GM21786 (cell line): ENCODE results near the gene NXF2B.
"Not testable (repeated sequence)": the region's sequence is repeated elsewhere in the genome, so short reads cannot be mapped to it uniquely, and the experiment has no call there.

ENCODE experiments used
- ATAC-seq: cut with Tn5 transposase; IDR thresholded peaks from one replicate; pipeline ENCODE4 v1.9.1; 2021; ENCODE audit not compliant: unreplicated experiment

NXF2B gene, protein sequence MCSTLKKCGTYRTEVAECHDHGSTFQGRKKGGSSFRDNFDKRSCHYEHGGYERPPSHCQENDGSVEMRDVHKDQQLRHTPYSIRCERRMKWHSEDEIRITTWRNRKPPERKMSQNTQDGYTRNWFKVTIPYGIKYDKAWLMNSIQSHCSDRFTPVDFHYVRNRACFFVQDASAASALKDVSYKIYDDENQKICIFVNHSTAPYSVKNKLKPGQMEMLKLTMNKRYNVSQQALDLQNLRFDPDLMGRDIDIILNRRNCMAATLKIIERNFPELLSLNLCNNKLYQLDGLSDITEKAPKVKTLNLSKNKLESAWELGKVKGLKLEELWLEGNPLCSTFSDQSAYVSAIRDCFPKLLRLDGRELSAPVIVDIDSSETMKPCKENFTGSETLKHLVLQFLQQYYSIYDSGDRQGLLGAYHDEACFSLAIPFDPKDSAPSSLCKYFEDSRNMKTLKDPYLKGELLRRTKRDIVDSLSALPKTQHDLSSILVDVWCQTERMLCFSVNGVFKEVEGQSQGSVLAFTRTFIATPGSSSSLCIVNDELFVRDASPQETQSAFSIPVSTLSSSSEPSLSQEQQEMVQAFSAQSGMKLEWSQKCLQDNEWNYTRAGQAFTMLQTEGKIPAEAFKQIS

DNA sequence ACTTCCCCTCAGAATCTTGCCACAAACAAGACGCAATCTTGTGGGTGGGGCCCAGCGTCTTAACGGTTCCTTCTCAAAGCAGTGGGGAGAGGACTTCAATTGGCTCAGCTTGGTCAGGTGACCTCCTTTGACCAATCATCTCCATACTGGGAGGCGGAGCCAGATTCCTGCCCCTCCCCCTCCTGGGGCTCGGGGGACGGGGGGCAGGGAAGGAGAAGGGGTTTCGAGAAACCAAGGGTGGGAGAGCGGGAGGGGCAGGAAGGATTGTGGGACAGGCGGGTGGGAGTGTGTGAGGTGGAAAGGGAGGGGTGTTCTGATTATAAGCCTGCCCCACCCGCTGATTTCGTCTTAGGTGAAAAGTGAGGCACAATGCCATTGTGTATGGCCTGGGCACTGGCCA lies at the start of gene NXF2B:
TSS of gene NXF2B (minus strand) at position 101 of the 400 bp plus-strand sequence. CDS start 59,972 bp downstream, outside the sequence.
- not testable (repeated sequence) for ATAC-seq

DNA sequence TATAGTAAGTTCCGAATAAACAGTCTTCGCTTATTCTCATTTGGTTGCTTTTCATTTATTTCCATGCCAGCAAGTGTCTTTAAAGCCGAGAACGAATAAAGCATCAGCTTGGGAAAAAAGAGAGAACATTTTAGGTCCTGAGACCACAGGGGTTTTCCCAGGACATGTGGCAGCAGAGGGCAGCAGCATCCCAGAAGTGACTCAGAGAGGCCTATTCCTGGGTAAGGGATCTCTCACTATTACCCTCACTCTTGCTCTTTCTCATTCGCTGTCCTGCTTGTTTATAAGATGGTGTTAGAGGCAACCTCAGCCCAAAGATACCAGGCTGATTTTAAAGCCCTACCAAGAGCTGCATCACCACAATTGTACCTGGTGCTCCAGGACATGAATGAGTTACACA lies 39.0 kb upstream of the NXF2B start:
- not testable (repeated sequence) for ATAC-seq

DNA sequence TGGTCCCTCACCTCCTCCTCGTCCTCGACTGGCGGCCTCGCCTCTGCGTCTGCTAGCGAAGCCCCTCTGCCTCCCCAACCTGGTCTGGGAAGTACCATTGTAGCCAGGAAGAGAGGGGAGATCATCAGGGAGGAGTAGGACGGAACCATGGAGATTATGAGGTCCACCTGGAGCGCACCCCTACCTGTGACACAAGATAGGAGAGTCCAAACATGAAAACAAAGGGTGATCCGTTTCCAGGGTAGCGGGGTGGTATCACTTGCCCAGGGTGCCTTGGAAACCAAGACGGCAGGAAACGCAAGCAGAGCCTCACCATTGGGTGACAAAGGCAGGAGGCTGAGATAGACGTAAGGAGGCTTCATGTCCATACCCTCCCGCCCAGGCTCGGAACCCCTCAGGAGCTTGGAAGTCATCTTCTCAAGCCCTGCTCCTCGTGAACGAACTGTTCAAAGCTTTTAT lies 32.0 kb upstream of the NXF2B start, which contains the start of gene TCP11X2:
TSS of gene TCP11X2 (minus strand) at position 51 of the 459 bp plus-strand sequence.
- ATAC-seq: not testable (repeated sequence)

DNA sequence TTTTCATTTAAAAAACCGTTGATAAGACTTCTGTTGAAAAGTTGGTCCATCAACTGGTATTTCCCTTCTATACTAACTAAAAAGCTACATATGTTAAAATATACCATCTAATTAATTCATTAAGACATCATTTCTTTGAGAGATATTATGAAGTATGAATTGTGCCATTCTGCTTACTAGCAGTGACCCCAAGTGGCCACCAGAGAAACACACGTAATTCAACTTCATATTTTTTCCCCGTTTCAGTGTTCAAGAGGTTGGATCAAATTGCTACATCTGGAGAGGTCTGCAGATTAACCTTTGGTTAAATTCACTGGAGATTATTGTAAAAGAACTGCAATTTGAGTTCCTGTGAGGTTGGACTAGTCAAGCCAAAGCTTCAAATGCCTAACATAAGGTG lies 30.4 kb upstream of the NXF2B start:
- ATAC-seq: not testable (repeated sequence)

DNA sequence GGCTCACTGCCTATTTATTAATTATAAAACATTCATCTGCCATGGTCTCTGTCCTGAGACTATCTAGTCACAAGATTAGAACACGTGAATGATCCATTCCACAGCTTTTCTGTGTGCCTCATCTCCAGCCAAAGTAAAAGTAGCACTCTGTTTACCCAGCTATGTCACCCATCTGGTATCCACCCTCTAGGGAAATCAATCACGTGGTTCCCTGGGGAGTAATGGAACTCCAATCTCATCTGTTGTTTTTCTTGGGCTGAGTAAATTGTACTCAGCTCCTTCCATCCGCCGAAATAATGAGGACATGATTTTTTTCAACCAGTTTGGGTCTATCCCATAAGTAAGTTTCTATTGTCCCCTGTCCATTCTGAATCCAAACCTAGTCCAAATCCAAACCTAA lies 18.8 kb upstream of the NXF2B start:
- ATAC-seq: not testable (repeated sequence)

DNA sequence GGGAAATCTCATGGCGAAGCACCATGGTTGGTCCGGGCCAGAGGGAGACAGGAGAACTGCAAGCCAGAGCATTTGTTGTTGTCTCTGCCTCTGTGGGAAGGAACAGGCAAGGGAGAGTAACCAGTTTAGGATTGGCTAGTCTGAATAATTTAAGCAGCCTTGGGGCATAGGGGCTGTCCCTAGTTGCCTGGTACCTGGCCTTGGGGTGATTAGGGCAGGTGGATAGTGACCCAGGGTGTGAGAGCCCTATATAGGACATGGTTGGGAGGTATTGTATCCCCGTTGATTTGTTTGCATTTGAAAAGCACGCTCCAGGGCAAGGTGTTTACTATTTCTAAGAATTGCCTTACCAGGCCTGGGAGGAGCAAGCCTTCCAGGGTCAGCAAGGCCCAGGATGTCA lies 25.3 kb downstream of the NXF2B start:
- ATAC-seq: not testable (repeated sequence)

DNA sequence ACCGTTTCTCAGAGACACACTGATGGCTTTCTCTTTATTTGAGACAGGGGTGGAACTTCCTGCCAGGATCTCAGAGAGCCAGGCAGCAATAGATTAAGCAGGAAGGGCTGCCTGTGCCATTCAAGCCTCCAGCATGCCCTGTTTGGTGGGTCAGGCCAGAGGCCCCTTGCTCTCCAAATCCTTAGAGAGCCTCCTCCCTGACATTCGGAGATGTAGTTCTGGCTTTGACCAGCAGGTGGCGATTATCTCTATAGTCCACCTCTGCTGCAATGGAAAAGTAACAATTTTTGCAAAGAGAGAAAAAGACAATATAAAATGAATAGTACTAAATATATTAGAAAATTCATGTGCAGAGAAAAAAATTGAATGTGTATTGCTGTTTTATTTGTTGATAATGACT lies 93.9 kb downstream of the NXF2B start:
- no peak for ATAC-seq

DNA sequence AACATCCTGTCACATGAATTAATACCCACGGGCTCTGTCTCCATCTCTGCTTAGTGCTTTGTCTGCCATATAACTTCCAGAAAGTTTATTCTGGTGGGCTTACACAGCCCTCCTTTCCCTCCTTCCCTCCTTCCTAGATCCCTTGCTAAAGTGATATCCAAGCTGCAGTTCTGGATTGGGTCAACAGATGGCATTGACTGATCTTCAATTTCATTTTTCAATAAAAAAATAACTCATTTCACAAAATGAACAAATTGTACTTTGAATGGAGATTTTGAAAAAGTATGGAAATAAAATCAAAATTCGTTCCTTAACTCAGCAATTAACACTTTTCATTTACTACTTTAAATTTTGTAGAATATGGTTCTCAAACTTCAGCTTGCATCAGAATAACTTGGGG lies 97.9 kb downstream of the NXF2B start:
- ATAC-seq: no peak

DNA sequence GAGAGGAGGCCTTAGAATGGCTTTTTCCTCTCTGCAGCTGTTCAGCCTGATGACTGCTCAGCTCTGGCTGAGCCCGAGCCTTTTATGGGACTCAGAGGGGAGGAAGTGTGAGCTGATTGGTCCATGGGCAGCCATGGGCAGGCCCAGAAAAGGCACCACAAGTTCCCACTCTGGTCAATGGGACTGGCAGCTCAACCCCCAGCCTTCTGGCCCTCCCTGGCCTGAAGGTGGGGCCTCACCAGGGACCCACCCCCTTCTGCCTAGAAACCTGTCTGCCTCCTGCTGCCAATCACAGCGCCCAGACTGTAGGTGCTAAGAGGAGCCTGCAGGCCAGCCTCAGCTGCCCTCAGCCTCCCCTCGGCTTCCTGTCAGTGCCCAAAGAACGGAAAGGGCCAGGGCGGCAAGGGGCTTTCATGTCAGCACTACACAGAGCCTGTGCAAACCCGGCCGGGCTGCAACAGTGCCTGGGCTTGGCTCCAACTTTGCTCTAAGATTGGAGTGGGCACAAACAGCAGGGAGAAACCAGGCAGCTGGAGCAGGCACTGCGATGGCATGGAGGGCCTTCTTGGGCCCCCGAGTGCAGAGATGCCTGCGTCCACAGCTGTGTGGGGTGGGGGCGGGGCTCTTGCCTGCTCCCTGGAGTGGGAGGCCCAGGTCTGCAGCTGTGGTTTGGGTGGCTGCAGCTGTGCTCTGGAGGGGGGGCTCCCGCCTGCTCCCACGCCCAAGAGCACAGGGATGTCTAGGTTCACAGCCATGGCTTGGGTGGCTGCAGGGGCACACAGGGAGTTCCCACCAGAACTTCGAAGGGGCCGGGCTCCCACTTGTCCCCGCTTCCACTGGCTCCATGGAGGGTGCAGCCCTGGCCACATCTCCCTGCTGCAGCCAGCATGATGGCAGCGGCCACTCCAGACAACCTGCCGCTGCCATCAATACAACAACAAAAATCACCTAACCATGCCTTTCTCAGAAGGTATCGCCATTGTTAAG lies 100.2 kb downstream of the NXF2B start:
- peak; percentile 80 for ATAC-seq

DNA sequence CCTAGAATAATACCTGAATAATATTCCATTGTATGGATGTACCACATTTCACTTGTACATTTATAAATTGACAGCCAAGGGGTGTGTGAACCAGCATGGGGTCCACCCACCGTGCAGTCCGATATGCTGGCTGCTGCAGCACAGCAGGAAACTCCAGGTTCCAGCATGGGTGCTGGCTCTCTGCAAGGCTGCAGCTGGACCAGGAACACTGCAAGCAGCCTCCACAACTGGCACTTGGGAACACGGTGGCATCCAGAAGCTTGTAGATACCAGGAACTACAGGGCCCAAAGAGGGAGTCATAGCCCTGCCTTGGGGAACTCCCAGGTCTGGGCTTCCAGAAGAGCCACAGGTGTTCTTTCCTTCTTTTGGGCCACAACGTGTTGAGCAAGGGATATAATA lies 101.6 kb downstream of the NXF2B start:
- no peak for ATAC-seq
